Ovary (tissue), 9 donors: Measurements from ENCODE around the gene MARK3. TPM values are rescaled to one million over a fixed set of nuclear protein-coding genes. Genes with fewer than 3 reads are reported as not detected.
A peak's percentile ranks its signal among the peaks of the same experiment; 100 is the strongest.

Experiments
- DNase-seq, 5 donors: peaks; one replicate each; pipeline ENCODE4 v3.0.0-alpha.2; 2019 to 2020
- H3K27ac ChIP-seq, 2 donors: fragments of 200-600 bp; one replicate each; pipeline versions ENCODE4 v1.5.1 to v1.8.0; 2019 to 2022
- H3K27me3 ChIP-seq: fragments of 200-600 bp; one replicate; pipeline ENCODE4 v1.8.0; 2022
- H3K36me3 ChIP-seq: fragments of 200-600 bp; sonication (generic); one replicate; pipeline ENCODE4 v1.5.1; 2019
- H3K4me1 ChIP-seq: one replicate; pipeline ENCODE4 v1.8.1; 2013; ENCODE audit warnings: mild to moderate bottlenecking, moderate library complexity; ENCODE audit not compliant: insufficient read depth
- H3K4me3 ChIP-seq: fragments of 200-600 bp; sonication (generic); one replicate; pipeline ENCODE4 v1.5.1; 2017
- H3K9me3 ChIP-seq, 2 donors: fragments of 200-600 bp in 1 of 2; sonication (generic) in 1 of 2; one replicate each; pipeline versions ENCODE4 v1.5.1 to v1.8.1; 2013 to 2019; ENCODE audit warnings: mild to moderate bottlenecking in 1 of 2, moderate library complexity in 1 of 2
- CTCF ChIP-seq, 3 donors: fragments of 450-650 bp in 2 of 3; fragments of 200-600 bp in 1 of 3; IDR thresholded peaks; one replicate each; pipeline versions ENCODE4 v1.5.1 to v1.8.0; 2016 to 2022; ENCODE audit warnings: antibody characterized with exemption in 3 of 3, mild to moderate bottlenecking in 1 of 3
- EP300 ChIP-seq: sonication (generic); formaldehyde crosslinking; IDR thresholded peaks from one replicate; pipeline ENCODE4 v1.6.1; 2017; ENCODE audit warnings: antibody characterized with exemption
- POLR2A ChIP-seq: fragments of 450-650 bp; IDR thresholded peaks from one replicate; pipeline ENCODE4 v1.6.1; 2017; ENCODE audit warnings: antibody characterized with exemption, mild to moderate bottlenecking, moderate library complexity
- WGBS, 3 donors: extraction: QIAGEN DNeasy Blood & Tissue Kit in 1 of 3; methylation state at CpG; one replicate each; pipeline versions ENCODE4 v1.1.5 to v1.1.7; 2013 to 2017; 5-methylcytosine and 5-hydroxymethylcytosine counted together
- intact Hi-C, 4 donors: fragments of 100-400 bp; cut with DNase I; formaldehyde crosslinking; loops; one replicate each; pipeline versions ENCODE4 v1.11.0 to v1.15.1; 2022 to 2023
- polyA plus RNA-seq, 2 donors: library from polyadenylated mRNA; stranded (reverse); fragments of 200-250 nt in 1 of 2; fragments of 350-450 nt in 1 of 2; fragmentation: Illumina TruSeq in 1 of 2; extraction: RNeasy Lipid Tissue Mini Kit (QIAGEN cat#74804) in 1 of 2; gene quantifications; one replicate each; pipeline ENCODE4 v1.2.3, GENCODE V29; 2013 to 2014
- total RNA-seq, 7 donors: library from RNA; depleted of rRNA in 2 of 7; stranded (reverse); fragments of >200 nt in 2 of 7; fragmentation: NEBNext Ultra II Directional in 3 of 7; extraction: Animal tissue kit (Norgen Biotek cat#: 25700) in 3 of 7; gene quantifications; one replicate each; pipeline versions ENCODE4 v1.1.0 to v1.2.4, GENCODE V29; 2016 to 2023
- donor health status: DM: no; HTN: no; CAD: no; lungs with moderate emphysema.
- donor health status: DM: no; HTN: no; CAD: no.
- donor health status: Bipolar disorder and iron deficiency.
- donor health status: DM: yes; HTN: yes; CAD: no.
- donor health status: DM: no; HTN: no; CAD: no.
- donor health status: DM: yes; HTN: yes; CAD: no.

The MARK3 gene
- total and polyA plus RNA-seq, 9 donors = 46.4 to 110 (median 71.1) TPM

GRCh38 chr14:103544388-103545218 is 159.4 kb downstream of the MARK3 start:
- Histone ChIP-seq H3K27me3 (no peaks in the 10 kb centered on the region), H3K27ac (no peak overlapping the region), H3K4me1 (peaks cover 29% of the 10 kb centered on the region), H3K36me3 (no peaks in the 10 kb centered on the region), H3K9me3 (no peaks in the 10 kb centered on the region), H3K4me3 (no peak overlapping the region)
- WGBS, 3 donors = 37 to 44% (median 40%) methylated on average over 25 to 35 of the region's 35 CpGs
- DNase-seq = peak; percentile 64 to 85 (median 77)
- TF ChIP-seq EP300 = no peak
- TF ChIP-seq POLR2A = no peak
- no peak for TF ChIP-seq CTCF (IDR thresholded peaks at IDR 0.05)
- intact Hi-C loops = loop anchor here in 2 of 4 donors (5.0 kb wide), 1 partner anchor 42 kb away; no protein-coding TSS in a partner anchor

- Histone ChIP-seq H3K4me1 (peaks cover 27% of the 10 kb centered on the region), H3K9me3 (no peaks in the 10 kb centered on the region), H3K36me3 (no peaks in the 10 kb centered on the region), H3K27me3 (no peaks in the 10 kb centered on the region), H3K4me3 (no peak overlapping the region), H3K27ac (no peak overlapping the region)
- 87 to 92% (median 90%) methylated on average over 29 of the region's 29 CpGs for WGBS, 3 donors
- intact Hi-C loops = loop anchor here in 1 of 4 donors (5.0 kb wide), 1 partner anchor 43 kb away; no protein-coding TSS in a partner anchor
- DNase-seq = peak in 4 of 5 donors; percentile 18 to 42 (median 36)
- no peak for TF ChIP-seq POLR2A
- TF ChIP-seq CTCF (IDR thresholded peaks at IDR 0.05) = no peak
- no peak for TF ChIP-seq EP300
Observed at GRCh38 chr14:103545219-103545914, 160.2 kb downstream of the MARK3 start.

GRCh38 chr14:103545915-103546651 is 160.9 kb downstream of the MARK3 start:
- Histone ChIP-seq H3K27me3 (no peaks in the 10 kb centered on the region), H3K4me1 (peaks cover 24% of the 10 kb centered on the region), H3K4me3 (no peak overlapping the region), H3K9me3 (no peaks in the 10 kb centered on the region), H3K27ac (no peak overlapping the region), H3K36me3 (no peaks in the 10 kb centered on the region)
- 76 to 80% (median 77%) methylated on average over 26 to 27 of the region's 27 CpGs for WGBS, 3 donors
- DNase-seq = peak in 4 of 5 donors; percentile 21 to 49 (median 37)
- TF ChIP-seq CTCF (IDR thresholded peaks at IDR 0.05) = no peak
- no peak for TF ChIP-seq POLR2A
- no peak for TF ChIP-seq EP300
- intact Hi-C loops = loop anchor here in 2 of 4 donors (1.0 to 5.0 kb wide), 3 partner anchors 28 to 47 kb away; no protein-coding TSS in a partner anchor
